Trophoblast cell (in vitro differentiated cells and primary cell): ENCODE data around the gene MAPK1.
"Not testable (repeated sequence)": the region's sequence is repeated elsewhere in the genome, so short reads cannot be mapped to it uniquely, and the experiment has no call there.

Experiments used
- DNase-seq, 2 donors: peaks; one replicate each; pipeline ENCODE4 v3.0.0-alpha.2; 2016
- H2AFZ ChIP-seq: 2 replicates; pipeline ENCODE4 v1.6.1; 2013; ENCODE audit warnings: low read length, moderate library complexity, mild to moderate bottlenecking; ENCODE audit not compliant: insufficient read depth, poor library complexity
- H2AK5ac ChIP-seq: 2 replicates; pipeline ENCODE4 v1.6.1; 2013; ENCODE audit warnings: mild to moderate bottlenecking, low read length
- H2BK120ac ChIP-seq: 2 replicates; pipeline ENCODE4 v1.6.1; 2013; ENCODE audit warnings: low read length, mild to moderate bottlenecking, moderate library complexity; ENCODE audit not compliant: insufficient read depth, poor library complexity
- H2BK12ac ChIP-seq: 2 replicates; pipeline ENCODE4 v1.6.1; 2013; ENCODE audit warnings: mild to moderate bottlenecking, low read length, moderate library complexity
- H2BK5ac ChIP-seq: 2 replicates; pipeline ENCODE4 v1.6.1; 2013; ENCODE audit warnings: low read length, low read depth, moderate library complexity, mild to moderate bottlenecking; ENCODE audit not compliant: poor library complexity
- H3K14ac ChIP-seq: 2 replicates; pipeline ENCODE4 v1.6.1; 2013; ENCODE audit warnings: mild to moderate bottlenecking, low read length
- H3K18ac ChIP-seq: 2 replicates; pipeline ENCODE4 v1.6.1; 2013; ENCODE audit warnings: mild to moderate bottlenecking, low read length
- H3K23ac ChIP-seq: 2 replicates; pipeline ENCODE4 v1.6.1; 2013; ENCODE audit warnings: low read length
- H3K27ac ChIP-seq: 2 replicates; pipeline ENCODE4 v1.5.1; 2013; ENCODE audit warnings: low read depth, mild to moderate bottlenecking, inconsistent platforms, low read length, moderate library complexity
- H3K27me3 ChIP-seq: 2 replicates; pipeline ENCODE4 v1.6.1; 2013; ENCODE audit warnings: inconsistent platforms, mild to moderate bottlenecking, low read length, moderate library complexity; ENCODE audit not compliant: insufficient read depth
- H3K36me3 ChIP-seq, 2 experiments: 1 replicate in 1 of 2; 2 replicates in 1 of 2; pipeline ENCODE4 v1.6.1; 2013; ENCODE audit warnings: low read length in 2 of 2, mild to moderate bottlenecking in 2 of 2, moderate library complexity in 1 of 2; ENCODE audit not compliant: insufficient read depth in 2 of 2, control insufficient read depth in 1 of 2
- H3K4ac ChIP-seq: 2 replicates; pipeline ENCODE4 v1.6.1; 2013; ENCODE audit warnings: low read depth, mild to moderate bottlenecking, low read length, moderate library complexity
- H3K4me1 ChIP-seq, 2 experiments: 1 replicate in 1 of 2; 2 replicates in 1 of 2; pipeline ENCODE4 v1.6.1; 2013; ENCODE audit warnings: low read length in 2 of 2, mild to moderate bottlenecking in 2 of 2, moderate library complexity in 1 of 2; ENCODE audit not compliant: insufficient read depth in 2 of 2, control insufficient read depth in 1 of 2
- H3K4me2 ChIP-seq: 2 replicates; pipeline ENCODE4 v1.6.1; 2013; ENCODE audit warnings: inconsistent platforms, mild to moderate bottlenecking, low read length, moderate library complexity
- H3K4me3 ChIP-seq: 2 replicates; pipeline ENCODE4 v1.5.1; 2013; ENCODE audit warnings: mild to moderate bottlenecking, low read depth, low read length, inconsistent platforms
- H3K79me1 ChIP-seq: one replicate; pipeline ENCODE4 v1.6.1; 2013; ENCODE audit warnings: low read length
- H3K79me2 ChIP-seq: 2 replicates; pipeline ENCODE4 v1.6.1; 2013; ENCODE audit warnings: low read length, mild to moderate bottlenecking; ENCODE audit not compliant: control insufficient read depth, insufficient read depth, poor library complexity
- H3K9ac ChIP-seq: 2 replicates; pipeline ENCODE4 v1.6.1; 2013; ENCODE audit warnings: mild to moderate bottlenecking, low read length
- H3K9me3 ChIP-seq: 2 replicates; pipeline ENCODE4 v1.6.1; 2013; ENCODE audit warnings: low read depth, mild to moderate bottlenecking, control low read depth, inconsistent platforms, low read length; ENCODE audit not compliant: insufficient read depth
- H4K12ac ChIP-seq: 2 replicates; pipeline ENCODE4 v1.6.1; 2013; ENCODE audit warnings: low read depth, mild to moderate bottlenecking, low read length, moderate library complexity
- H4K8ac ChIP-seq: 2 replicates; pipeline ENCODE4 v1.6.1; 2013; ENCODE audit warnings: low read depth, mild to moderate bottlenecking, low read length, moderate library complexity
- H4K91ac ChIP-seq: one replicate; pipeline ENCODE4 v1.6.1; 2013; ENCODE audit warnings: low read depth, mild to moderate bottlenecking, low read length, moderate library complexity
- WGBS: extraction: QIAGEN DNeasy Blood & Tissue Kit; methylation state at CpG from one replicate; pipeline ENCODE4 v1.1.7; 2013; ENCODE audit warnings: missing lambda C conversion rate; ENCODE audit not compliant: insufficient read length, insufficient coverage; ENCODE audit errors: extremely low coverage; 5-methylcytosine and 5-hydroxymethylcytosine counted together

Gene MAPK1

DNA sequence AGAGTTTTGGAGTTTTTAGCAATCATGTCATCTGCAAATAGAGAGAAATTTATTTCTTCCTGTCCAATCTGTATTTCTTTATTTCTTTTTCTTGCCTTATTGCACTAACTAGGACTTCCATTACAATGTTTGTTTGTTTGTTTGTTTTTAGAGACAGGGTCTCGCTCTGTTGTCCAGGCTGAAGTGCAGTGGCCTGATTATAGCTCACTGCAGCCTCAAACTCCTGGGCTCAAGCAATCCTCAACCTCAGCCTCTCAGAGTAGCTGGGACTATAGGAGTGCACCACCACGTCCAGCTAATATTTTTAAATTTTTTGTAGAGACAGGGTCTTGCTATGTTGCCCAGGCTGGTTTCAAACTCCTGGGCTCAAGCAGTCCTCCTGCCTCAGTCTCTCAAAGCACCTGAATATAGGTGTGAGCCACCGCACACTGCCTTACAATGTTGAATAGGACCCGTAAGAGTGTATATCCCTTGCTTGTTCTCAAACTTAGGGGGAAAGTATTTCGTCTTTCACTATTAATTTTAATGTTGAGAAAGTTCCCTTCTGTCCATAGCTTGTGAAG, 29.6 kb upstream of the MAPK1 start:
- no peak for DNase-seq
- H3K9me3 ChIP-seq, result no peaks in the 10 kb centered on the region
- no peak overlapping the region for H4K12ac ChIP-seq
- no peak overlapping the region for H4K8ac ChIP-seq
- H3K4me1 ChIP-seq, result no peaks in the 10 kb centered on the region
- H3K4me3 ChIP-seq, result no peak overlapping the region
- H3K14ac ChIP-seq, result no peak overlapping the region
- H3K18ac ChIP-seq, result no peak overlapping the region
- H3K79me2 ChIP-seq, result no peaks in the 10 kb centered on the region
- H3K4ac ChIP-seq, result no peak overlapping the region
- H2AFZ ChIP-seq, result no peak overlapping the region
- H3K4me2 ChIP-seq, result no peak overlapping the region
- H3K36me3 ChIP-seq, result no peaks in the 10 kb centered on the region
- H3K27ac ChIP-seq, result no peak overlapping the region
- H3K27me3 ChIP-seq, result no peaks in the 10 kb centered on the region
- H3K9ac ChIP-seq, result no peak overlapping the region
- no peak overlapping the region for H2BK12ac ChIP-seq
- no peak overlapping the region for H3K23ac ChIP-seq
- no peak overlapping the region for H2BK120ac ChIP-seq
- H3K79me1 ChIP-seq, result no peaks in the 10 kb centered on the region
- no peak overlapping the region for H4K91ac ChIP-seq
- no peak overlapping the region for H2AK5ac ChIP-seq
- H2BK5ac ChIP-seq, result no peak overlapping the region
- no CpG with 5 or more reads among the region's 5 CpGs for WGBS

DNA sequence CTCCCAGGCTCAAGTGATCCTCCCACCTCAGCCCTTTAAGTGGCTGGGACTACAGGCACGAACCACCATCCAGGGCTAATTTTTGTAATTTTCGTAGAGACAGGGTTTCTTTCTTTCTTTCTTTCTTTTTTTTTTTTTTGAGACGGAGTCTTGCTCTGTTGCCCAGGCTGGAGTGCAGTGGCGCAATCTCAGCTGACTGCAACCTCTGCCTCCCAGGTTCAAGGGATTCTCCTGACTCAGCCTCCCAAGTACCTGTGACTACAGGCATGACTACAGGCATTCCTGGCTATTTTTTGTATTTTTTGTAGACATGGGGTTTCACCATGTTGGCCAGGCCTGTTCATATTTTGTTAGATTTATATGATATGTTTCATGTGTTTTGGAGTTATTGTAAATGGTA, 28.8 kb upstream of the MAPK1 start:
- not testable (repeated sequence) for H2BK12ac ChIP-seq, H3K18ac ChIP-seq, H3K27ac ChIP-seq, H4K8ac ChIP-seq, H3K9me3 ChIP-seq, H3K4ac ChIP-seq, H3K4me2 ChIP-seq, H2AK5ac ChIP-seq, H3K4me1 ChIP-seq, H3K14ac ChIP-seq, H2AFZ ChIP-seq, H2BK5ac ChIP-seq, H3K9ac ChIP-seq, H4K12ac ChIP-seq, H3K36me3 ChIP-seq, H3K79me2 ChIP-seq, H2BK120ac ChIP-seq, H3K4me3 ChIP-seq, H3K79me1 ChIP-seq, H3K23ac ChIP-seq, H4K91ac ChIP-seq, H3K27me3 ChIP-seq
- WGBS, result no CpG with 5 or more reads among the region's 4 CpGs
- DNase-seq, result peak in 1 of 2 donors; percentile 27

DNA sequence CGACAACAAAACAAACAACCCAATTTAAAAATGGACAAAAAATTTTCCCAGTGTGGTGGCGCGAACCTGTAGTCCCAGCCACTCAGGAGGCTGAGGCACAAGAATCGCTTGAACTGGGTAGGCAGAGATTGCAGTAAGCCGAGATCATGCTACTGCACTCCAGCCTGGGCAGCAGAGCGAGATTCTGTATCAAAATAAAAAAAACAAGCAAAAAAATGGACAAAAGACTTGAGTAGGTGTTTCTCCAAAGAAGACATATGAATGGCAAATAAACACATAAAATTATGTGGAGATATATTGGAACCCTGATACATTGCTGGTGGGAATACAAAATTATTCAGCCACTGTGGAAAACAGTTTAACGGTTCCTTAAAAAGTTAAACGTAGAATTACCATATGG, 27.4 kb upstream of the MAPK1 start:
- Histone ChIP-seq H3K14ac (no peak overlapping the region), H3K27ac (no peak overlapping the region), H3K79me1 (no peaks in the 10 kb centered on the region), H3K9ac (no peak overlapping the region), H3K18ac (no peak overlapping the region), H3K9me3 (no peaks in the 10 kb centered on the region), H2AK5ac (no peak overlapping the region), H2BK120ac (no peak overlapping the region), H4K12ac (no peak overlapping the region), H2BK5ac (no peak overlapping the region), H3K4me1 (no peaks in the 10 kb centered on the region), H3K4ac (no peak overlapping the region), H3K27me3 (no peaks in the 10 kb centered on the region), H3K4me2 (no peak overlapping the region), H4K8ac (no peak overlapping the region), H3K36me3 (no peaks in the 10 kb centered on the region), H3K4me3 (no peak overlapping the region), H3K23ac (no peak overlapping the region), H2AFZ (no peak overlapping the region), H4K91ac (no peak overlapping the region), H3K79me2 (no peaks in the 10 kb centered on the region), H2BK12ac (no peak overlapping the region)
- WGBS, result no CpG with 5 or more reads among the region's 8 CpGs
- no peak for DNase-seq

DNA sequence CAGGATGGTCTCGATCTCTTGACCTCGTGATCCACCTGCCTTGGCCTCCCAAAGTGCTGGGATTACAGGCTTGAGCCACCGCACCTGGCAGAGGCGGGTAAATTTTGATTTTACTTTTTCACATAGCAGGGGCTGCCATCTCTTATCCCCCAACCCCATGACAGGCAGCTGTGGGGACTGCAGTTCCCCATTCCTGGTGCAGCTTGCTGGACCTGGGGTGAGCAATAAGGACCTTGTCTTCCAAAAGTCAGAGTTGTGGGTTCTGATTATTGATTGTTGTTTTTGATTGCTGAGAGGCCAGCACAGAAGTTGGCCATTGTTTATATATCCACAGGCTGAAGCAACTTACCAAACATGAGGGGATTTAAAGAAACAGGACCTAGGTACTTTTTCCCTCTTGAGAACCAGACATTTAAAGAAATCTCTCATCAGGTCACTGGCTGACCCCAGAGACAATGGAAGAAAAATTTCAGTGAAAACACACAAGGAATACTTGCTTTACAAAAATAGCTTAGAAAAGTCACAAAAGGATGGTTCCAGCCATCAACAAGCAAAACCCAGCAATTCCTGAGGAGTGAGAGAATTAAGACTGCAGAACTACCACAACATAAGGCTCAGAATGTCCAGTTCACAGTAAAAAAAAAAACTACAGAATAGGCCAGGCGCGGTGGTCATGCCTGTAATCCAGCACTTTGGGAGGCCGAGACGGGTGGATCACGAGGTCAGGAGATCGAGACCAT, 22.0 kb upstream of the MAPK1 start:
- Histone ChIP-seq H3K18ac (no peak overlapping the region), H4K91ac (no peak overlapping the region), H4K8ac (no peak overlapping the region), H3K4me3 (no peak overlapping the region), H2AK5ac (no peak overlapping the region), H3K27me3 (no peaks in the 10 kb centered on the region), H4K12ac (no peak overlapping the region), H3K79me2 (no peaks in the 10 kb centered on the region), H2BK5ac (no peak overlapping the region), H2AFZ (no peak overlapping the region), H3K36me3 (no peaks in the 10 kb centered on the region), H3K9ac (no peak overlapping the region), H2BK12ac (no peak overlapping the region), H3K9me3 (no peaks in the 10 kb centered on the region), H3K14ac (no peak overlapping the region), H3K4me2 (no peak overlapping the region), H3K4me1 (no peaks in the 10 kb centered on the region), H2BK120ac (no peak overlapping the region), H3K79me1 (no peaks in the 10 kb centered on the region), H3K23ac (no peak overlapping the region), H3K4ac (no peak overlapping the region), H3K27ac (no peak overlapping the region)
- no peak for DNase-seq
- no CpG with 5 or more reads among the region's 10 CpGs for WGBS
